SH-SY5Y (cell line): ENCODE data around the gene COL9A3.

Experiments
- GATA2 ChIP-seq: IDR thresholded peaks from 2 replicates; pipeline ENCODE4 v1.6.1; 2011; ENCODE audit warnings: mild to moderate bottlenecking, low read depth, low read length
- GATA3 ChIP-seq: IDR thresholded peaks from 2 replicates; pipeline ENCODE4 v1.6.1; 2011; ENCODE audit warnings: low read depth, mild to moderate bottlenecking, low read length, moderate library complexity

The COL9A3 gene

GRCh38 chr20:62872862-62873261 is 56.0 kb downstream of the COL9A3 start:
- TF ChIP-seq GATA2 (no peak), GATA3 (no peak)

GRCh38 chr20:62873280-62873679 is 56.4 kb downstream of the COL9A3 start:
- TF ChIP-seq GATA2 (no peak), GATA3 (no peak)

- TF ChIP-seq GATA2 (no peak), GATA3 (no peak)
Observed at GRCh38 chr20:62874964-62875344, 58.1 kb downstream of the COL9A3 start.

GRCh38 chr20:62875419-62876361 is 58.8 kb downstream of the COL9A3 start:
- TF ChIP-seq GATA3 (no peak), GATA2 (no peak)

GRCh38 chr20:62876501-62876901 is 59.7 kb downstream of the COL9A3 start:
- TF ChIP-seq GATA3 = no peak
- no peak for TF ChIP-seq GATA2

- TF ChIP-seq GATA3 = no peak
- TF ChIP-seq GATA2 = no peak
Observed at GRCh38 chr20:62876902-62877816, 60.3 kb downstream of the COL9A3 start.

GRCh38 chr20:62878244-62879038 is 61.6 kb downstream of the COL9A3 start:
- TF ChIP-seq GATA3 (no peak), GATA2 (no peak)

- TF ChIP-seq GATA3 (no peak), GATA2 (no peak)
Observed at GRCh38 chr20:62879275-62880146, 62.7 kb downstream of the COL9A3 start.

GRCh38 chr20:62880147-62880934 is 63.5 kb downstream of the COL9A3 start:
- no peak for TF ChIP-seq GATA2
- TF ChIP-seq GATA3 = no peak

- no peak for TF ChIP-seq GATA3
- no peak for TF ChIP-seq GATA2
Observed at GRCh38 chr20:62880935-62881661, 64.2 kb downstream of the COL9A3 start.

- no peak for TF ChIP-seq GATA3
Observed at GRCh38 chr20:62881662-62882395, 65.0 kb downstream of the COL9A3 start.

- TF ChIP-seq GATA3 (no peak), GATA2 (no peak)
Observed at GRCh38 chr20:62882426-62882825, 65.6 kb downstream of the COL9A3 start.
